Liver (tissue), 9 donors: ENCODE measurements around the gene IFT122. TPM values are rescaled to one million over a fixed set of nuclear protein-coding genes. Genes with fewer than 3 reads are reported as not detected.
"Not testable (repeated sequence)": the region's sequence is repeated elsewhere in the genome, so short reads cannot be mapped to it uniquely, and the experiment has no call there.

Source experiments
- DNase-seq: peaks from one replicate; pipeline ENCODE4 v3.0.0-alpha.2; 2017; ENCODE audit warnings: low spot score
- H3K27ac ChIP-seq, 2 donors: one replicate each; pipeline ENCODE4 v1.7.0; 2013; ENCODE audit warnings: inconsistent platforms in 2 of 2, low read length in 2 of 2, control low read depth in 1 of 2, low read depth in 1 of 2, mild to moderate bottlenecking in 1 of 2
- H3K27me3 ChIP-seq, 4 donors: one replicate each; pipeline versions ENCODE4 v1.6.1 to v1.7.0; 2013; ENCODE audit warnings: low read length in 3 of 4, inconsistent platforms in 1 of 4, mild to moderate bottlenecking in 1 of 4, moderate library complexity in 1 of 4; ENCODE audit not compliant: control insufficient read depth in 4 of 4, insufficient read depth in 4 of 4
- H3K36me3 ChIP-seq, 4 donors: one replicate each; pipeline versions ENCODE4 v1.6.1 to v1.7.0; 2013; ENCODE audit warnings: low read length in 3 of 4, mild to moderate bottlenecking in 3 of 4, low read depth in 1 of 4, moderate library complexity in 1 of 4; ENCODE audit not compliant: control insufficient read depth in 4 of 4, insufficient read depth in 3 of 4
- H3K4me1 ChIP-seq, 4 donors: one replicate each; pipeline versions ENCODE4 v1.6.1 to v1.7.0; 2013; ENCODE audit warnings: low read length in 3 of 4, mild to moderate bottlenecking in 3 of 4, moderate library complexity in 1 of 4; ENCODE audit not compliant: control insufficient read depth in 4 of 4, insufficient read depth in 4 of 4
- H3K4me3 ChIP-seq, 3 donors: one replicate each; pipeline versions ENCODE4 v1.6.1 to v1.7.0; 2013; ENCODE audit warnings: low read length in 3 of 3, control low read depth in 1 of 3, low read depth in 1 of 3, mild to moderate bottlenecking in 1 of 3
- H3K9ac ChIP-seq, 2 donors: one replicate each; pipeline ENCODE4 v1.7.0; 2013; ENCODE audit warnings: low read length in 2 of 2, mild to moderate bottlenecking in 2 of 2, moderate library complexity in 2 of 2, control low read depth in 1 of 2, low read depth in 1 of 2
- H3K9me3 ChIP-seq, 4 donors: one replicate each; pipeline versions ENCODE4 v1.6.1 to v1.7.0; 2013; ENCODE audit warnings: low read length in 3 of 4; ENCODE audit not compliant: control insufficient read depth in 4 of 4
- ATF3 ChIP-seq: IDR thresholded peaks from 2 replicates; pipeline ENCODE4 v1.6.1; 2016; ENCODE audit warnings: antibody characterized with exemption
- EGR1 ChIP-seq, 2 donors: IDR thresholded peaks; 2 replicates each; pipeline ENCODE4 v1.6.1; 2016 to 2018; ENCODE audit warnings: antibody characterized with exemption in 2 of 2, low read depth in 2 of 2
- FOXA1 ChIP-seq: IDR thresholded peaks from 2 replicates; pipeline ENCODE4 v1.6.1; 2016; ENCODE audit warnings: antibody characterized with exemption
- FOXA2 ChIP-seq: IDR thresholded peaks from 2 replicates; pipeline ENCODE4 v1.6.1; 2016; ENCODE audit warnings: antibody characterized with exemption
- HNF4A ChIP-seq, 2 donors: conservative IDR thresholded peaks; 2 replicates each; pipeline ENCODE4 v1.6.1; 2016; ENCODE audit warnings: antibody characterized with exemption in 2 of 2, mild to moderate bottlenecking in 2 of 2
- HNF4G ChIP-seq: IDR thresholded peaks from 2 replicates; pipeline ENCODE4 v1.6.1; 2016; ENCODE audit warnings: antibody characterized with exemption
- JUND ChIP-seq, 2 donors: IDR thresholded peaks; 2 replicates each; pipeline ENCODE4 v1.6.1; 2016; ENCODE audit warnings: antibody characterized with exemption in 2 of 2
- MAX ChIP-seq: IDR thresholded peaks from 2 replicates; pipeline ENCODE4 v1.6.1; 2016; ENCODE audit warnings: antibody characterized with exemption
- NR2F2 ChIP-seq: IDR thresholded peaks from 2 replicates; pipeline ENCODE4 v1.6.1; 2016; ENCODE audit warnings: antibody characterized with exemption
- REST ChIP-seq: IDR thresholded peaks from 2 replicates; pipeline ENCODE4 v1.6.1; 2016; ENCODE audit warnings: antibody characterized with exemption, mild to moderate bottlenecking
- TAF1 ChIP-seq: conservative IDR thresholded peaks from 2 replicates; pipeline ENCODE4 v1.6.1; 2016; ENCODE audit warnings: antibody characterized with exemption, mild to moderate bottlenecking
- YY1 ChIP-seq: IDR thresholded peaks from 2 replicates; pipeline ENCODE4 v1.6.1; 2016; ENCODE audit warnings: antibody characterized with exemption, mild to moderate bottlenecking
- ZBTB33 ChIP-seq: IDR thresholded peaks from 2 replicates; pipeline ENCODE4 v1.6.1; 2016; ENCODE audit warnings: antibody characterized with exemption
- WGBS: extraction: QIAGEN DNeasy Blood & Tissue Kit; methylation state at CpG from one replicate; pipeline ENCODE4 v1.1.7; 2013; 5-methylcytosine and 5-hydroxymethylcytosine counted together
- polyA plus RNA-seq, 2 donors: library from polyadenylated mRNA; stranded (reverse) in 1 of 2; unstranded in 1 of 2; fragments of 200-250 nt in 1 of 2; fragments of >200 nt in 1 of 2; fragmentation: Nextera tagmentation in 1 of 2; extraction: Ambion mirVana in 1 of 2; gene quantifications; one replicate each; pipeline versions ENCODE4 v1.2.1 to v1.2.3, GENCODE V29; 2013 to 2015
- total RNA-seq, 2 donors: library from RNA; depleted of rRNA; stranded (reverse); fragments of >200 nt; gene quantifications; one replicate each; pipeline ENCODE4 v1.2.3, GENCODE V29; 2014
- donor health status: healthy.
- donor health status: healthy.
- donor health status: healthy.
- donor health status: healthy.
- donor health status: healthy.

IFT122 gene
- total and polyA plus RNA-seq, 4 donors, result 3.3 to 25.8 (median 10.6) TPM

GRCh38 chr3:129392106-129392887, 47.7 kb upstream of the IFT122 start:
- not testable (repeated sequence) for H3K4me3 ChIP-seq, H3K9ac ChIP-seq, H3K27me3 ChIP-seq, H3K27ac ChIP-seq, H3K4me1 ChIP-seq, H3K9me3 ChIP-seq, DNase-seq
- WGBS, result 81% methylated on average over 8 of the region's 8 CpGs
- peaks cover 3 to 32% (median 17%) of the 10 kb centered on the region in 4 donors for H3K36me3 ChIP-seq

DNA sequence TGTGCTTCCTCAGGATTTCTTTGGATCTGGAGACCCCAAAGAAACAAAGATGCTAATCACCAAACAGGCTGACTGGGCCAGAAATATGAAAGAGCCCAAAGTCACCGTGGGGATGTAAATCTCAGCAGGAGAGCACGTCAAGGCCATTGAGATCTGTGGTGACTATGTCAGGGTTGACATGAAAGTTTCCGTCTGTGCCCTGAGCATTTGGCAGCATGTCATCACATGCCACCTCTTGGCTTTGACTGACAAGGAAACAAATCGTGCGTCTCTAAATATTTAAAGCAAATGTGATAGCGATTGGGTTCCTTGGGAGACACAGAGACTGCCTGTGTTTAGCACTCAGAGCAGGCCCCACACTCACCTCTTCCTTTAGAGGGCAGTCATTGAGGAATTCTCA, 46.8 kb upstream of the IFT122 start:
- 85% methylated on average over 6 of the region's 6 CpGs for whole genome bisulfite sequencing
- Histone ChIP-seq H3K36me3 (peaks cover 1 to 32% (median 15%) of the 10 kb centered on the region in 4 donors), H3K4me3 (no peak overlapping the region), H3K27me3 (no peaks in the 10 kb centered on the region), H3K4me1 (peaks cover 5 to 17% (median 14%) of the 10 kb centered on the region in 4 donors), H3K9me3 (no peaks in the 10 kb centered on the region), H3K9ac (no peak overlapping the region), H3K27ac (no peak overlapping the region)
- TF ChIP-seq ZBTB33, result no peak
- DNase-seq, result no peak

GRCh38 chr3:129393760-129394564, 46.1 kb upstream of the IFT122 start:
- H3K9ac ChIP-seq, H3K4me3 ChIP-seq, H3K9me3 ChIP-seq, H3K27me3 ChIP-seq, H3K27ac ChIP-seq: not testable (repeated sequence)
- DNase-seq, result peak; percentile 44
- Histone ChIP-seq H3K4me1 (peaks cover 5 to 22% (median 19%) of the 10 kb centered on the region in 4 donors), H3K36me3 (peaks cover 1 to 32% (median 15%) of the 10 kb centered on the region in 4 donors)
- peak; percentile 34 to 42 for TF ChIP-seq HNF4A (conservative IDR thresholded peaks at IDR 0.05)
- 84% methylated on average over 14 of the region's 17 CpGs for WGBS

- H3K9me3 ChIP-seq, result no peaks in the 10 kb centered on the region
- under 1% methylated on average over 18 of the region's 18 CpGs for WGBS
- peaks cover 5 to 29% (median 22%) of the 10 kb centered on the region in 4 donors for H3K4me1 ChIP-seq
- peak overlapping the region; percentile 81 to 83 for H3K27ac ChIP-seq
- peak overlapping the region; percentile 33 to 82 (median 51) for H3K4me3 ChIP-seq
- peak overlapping the region; percentile 58 to 93 for H3K9ac ChIP-seq
- no peaks in the 10 kb centered on the region for H3K27me3 ChIP-seq
- DNase-seq, result peak; percentile 57
- TF ChIP-seq REST (no peak), TAF1 (no peak), EGR1 (IDR thresholded peaks at IDR 0.05; ENCODE audit: low read depth in 2 of 2) (no peak), MAX (no peak), HNF4A (conservative IDR thresholded peaks at IDR 0.05) (no peak), FOXA2 (no peak), FOXA1 (no peak), YY1 (no peak), ATF3 (no peak), NR2F2 (no peak), JUND (IDR thresholded peaks at IDR 0.05) (no peak), HNF4G (no peak)
- peaks cover 0 to 2% (median 0%) of the 10 kb centered on the region in 4 donors for H3K36me3 ChIP-seq
These were observed 41.2 kb upstream of the IFT122 start for GRCh38 chr3:129398803-129399144.
